D721Med (cell line): ENCODE measurements around the gene LRRC61.
"Not testable (repeated sequence)": the region's sequence is repeated elsewhere in the genome, so short reads cannot be mapped to it uniquely, and the experiment has no call there.

Experiments used
- DNase-seq: peaks from one replicate; pipeline ENCODE4 v3.0.0; 2011; ENCODE audit warnings: low spot score; ENCODE audit not compliant: insufficient read length
- FAIRE-seq: peaks from 2 replicates; lab custom pipeline; 2011; peaks lifted over from hg19 to GRCh38; lab: Jason Lieb, UNC
- CTCF ChIP-seq: IDR thresholded peaks from 2 replicates; pipeline ENCODE4 v1.5.1; 2012; ENCODE audit warnings: mild to moderate bottlenecking, control low read depth; ENCODE audit not compliant: insufficient read depth; ENCODE audit errors: missing control alignments

Gene LRRC61

GRCh38 chr7:150302908-150303310, 20.2 kb upstream of the LRRC61 start:
- not testable (repeated sequence) for FAIRE-seq, DNase-seq

GRCh38 chr7:150304499-150305258, 18.5 kb upstream of the LRRC61 start:
- not testable (repeated sequence) for FAIRE-seq, DNase-seq

- not testable (repeated sequence) for DNase-seq, FAIRE-seq
Observed at GRCh38 chr7:150305259-150305902, 17.8 kb upstream of the LRRC61 start.

GRCh38 chr7:150305903-150306284, 17.3 kb upstream of the LRRC61 start:
- not testable (repeated sequence) for FAIRE-seq, DNase-seq

GRCh38 chr7:150306377-150306776, 16.8 kb upstream of the LRRC61 start:
- DNase-seq, FAIRE-seq: not testable (repeated sequence)

- no peak for TF ChIP-seq CTCF
- FAIRE-seq (no peak), DNase-seq (no peak)
Observed at GRCh38 chr7:150307129-150307528, 16.0 kb upstream of the LRRC61 start.

- TF ChIP-seq CTCF = no peak
- FAIRE-seq = no peak
- DNase-seq = no peak
Observed at GRCh38 chr7:150307904-150308303, 15.3 kb upstream of the LRRC61 start.

- no peak for TF ChIP-seq CTCF
- FAIRE-seq = no peak
- no peak for DNase-seq
Observed at GRCh38 chr7:150308575-150308974, 14.6 kb upstream of the LRRC61 start.

GRCh38 chr7:150311146-150311545, 12.0 kb upstream of the LRRC61 start:
- TF ChIP-seq CTCF = no peak
- no peak for FAIRE-seq

GRCh38 chr7:150311711-150312110, 11.4 kb upstream of the LRRC61 start:
- FAIRE-seq = no peak
- DNase-seq = no peak
- TF ChIP-seq CTCF = no peak

More at GRCh38 chr7:150311146-150311545, 12.0 kb upstream of the LRRC61 start:
- DNase-seq = no peak

- DNase-seq, FAIRE-seq: not testable (repeated sequence)
Observed at GRCh38 chr7:150312649-150313366, 10.3 kb upstream of the LRRC61 start.
